GM12878 (cell line): ENCODE results near the gene SVIL. TPM values are rescaled to one million over a fixed set of nuclear protein-coding genes. Genes with fewer than 3 reads are reported as not detected.
A peak's percentile ranks its signal among the peaks of the same experiment; 100 is the strongest.

Source experiments
- ATAC-seq: fragments of 200-7000 bp; cut with Tn5 transposase; 3 replicates; pipeline ENCODE4 v1.9.1; 2020; ENCODE audit warnings: mild to moderate bottlenecking, moderate library complexity
- BruUV-seq: library from RNA; stranded (reverse); fragments of 400-500 nt; replicated peaks from 2 replicates; lab custom pipeline; 2021; lab: Mats Ljungman, UMichigan
- CTCF ChIA-PET: fragments of 300-600 bp; sonication (Branson Sonifier 250); formaldehyde crosslinking; extraction: SDS; loops from one replicate; lab custom pipeline; 2021; ENCODE audit warnings: inconsistent platforms; lab: Yijun Ruan, JAX
- POLR2A ChIA-PET: fragments of 350-600 bp; formaldehyde crosslinking; extraction: SDS; loops from one replicate; lab custom pipeline; 2021; ENCODE audit warnings: inconsistent platforms; lab: Charles Lee
- RAD21 ChIA-PET: fragments of 300-600 bp; sonication (Branson Sonifier 250); formaldehyde crosslinking; loops from one replicate; lab custom pipeline; 2023; ENCODE audit warnings: antibody characterized with exemption; ENCODE audit not compliant: unreplicated experiment; lab: Charles Lee
- SMC1A ChIA-PET: fragments of 300-600 bp; sonication (Branson Sonifier 250); formaldehyde crosslinking; loops from one replicate; lab custom pipeline; 2023; ENCODE audit not compliant: unreplicated experiment, uncharacterized antibody; lab: Charles Lee
- DNase-seq: peaks from one replicate; pipeline ENCODE4 v3.0.0-alpha.2; 2011; ENCODE audit warnings: low read depth, low spot score
- FAIRE-seq: peaks from 3 replicates; lab custom pipeline; 2011; peaks lifted over from hg19 to GRCh38; lab: Jason Lieb, UNC
- H2AFZ ChIP-seq: 2 replicates; pipeline ENCODE4 v1.6.0; 2011; ENCODE audit warnings: low read depth, low read length, control low read depth; ENCODE audit not compliant: control insufficient read depth
- H3K27ac ChIP-seq: 2 replicates; pipeline ENCODE4 v1.5.1; 2011; ENCODE audit warnings: control low read depth; ENCODE audit not compliant: control insufficient read depth, insufficient read depth
- H3K27me3 ChIP-seq, 2 experiments: replicated peaks in 1 of 2; 2 replicates each; pipeline versions ENCODE4 v1.6.0 to v1.6.1; 2011; ENCODE audit warnings: low read length in 1 of 2; ENCODE audit not compliant: control insufficient read depth in 2 of 2, insufficient read depth in 2 of 2
- H3K36me3 ChIP-seq, 2 experiments: 2 replicates each; pipeline ENCODE4 v1.5.1; 2011; ENCODE audit warnings: low read length in 1 of 2; ENCODE audit not compliant: control insufficient read depth in 2 of 2, insufficient read depth in 2 of 2
- H3K4me1 ChIP-seq: 2 replicates; pipeline ENCODE4 v1.6.1; 2011; ENCODE audit warnings: mild to moderate bottlenecking, low read length, moderate library complexity, mixed read lengths; ENCODE audit not compliant: control insufficient read depth, insufficient read depth
- H3K4me2 ChIP-seq: 2 replicates; pipeline ENCODE4 v1.6.0; 2011; ENCODE audit warnings: control low read depth; ENCODE audit not compliant: control insufficient read depth, insufficient read depth
- H3K4me3 ChIP-seq: fragments of 200-600 bp; sonication (generic); 2 replicates; pipeline ENCODE4 v1.5.1; 2016
- H3K79me2 ChIP-seq: 2 replicates; pipeline ENCODE4 v1.6.0; 2011; ENCODE audit warnings: low read length; ENCODE audit not compliant: control insufficient read depth, insufficient read depth
- H3K9ac ChIP-seq: 2 replicates; pipeline ENCODE4 v1.8.0; 2011; ENCODE audit warnings: low read length, control low read depth, mixed read lengths; ENCODE audit not compliant: control insufficient read depth, insufficient read depth
- H3K9me3 ChIP-seq: replicated peaks from 3 replicates; pipeline ENCODE4 v1.5.1; 2011; ENCODE audit warnings: mild to moderate bottlenecking, low read length; ENCODE audit not compliant: control insufficient read depth, insufficient read depth
- H4K20me1 ChIP-seq: 2 replicates; pipeline ENCODE4 v1.6.0; 2011; ENCODE audit not compliant: control insufficient read depth, insufficient read depth
- BACH1 ChIP-seq: fragments of 450-650 bp; IDR thresholded peaks from 2 replicates; pipeline ENCODE4 v1.6.1; 2017; ENCODE audit warnings: mild to moderate bottlenecking, borderline replicate concordance
- CBFB ChIP-seq: IDR thresholded peaks from 2 replicates; pipeline ENCODE4 v1.6.1; 2016; ENCODE audit warnings: antibody characterized with exemption, low read depth
- HCFC1 ChIP-seq: fragments of 150-350 bp; IDR thresholded peaks from 2 replicates; pipeline ENCODE4 v1.6.1; 2014; ENCODE audit warnings: low read length
- POLR2AphosphoS2 ChIP-seq: IDR thresholded peaks from 2 replicates; pipeline ENCODE4 v1.6.1; 2011; ENCODE audit warnings: low read depth, mild to moderate bottlenecking, low read length, improper control_type of control experiment, moderate library complexity
- POLR2AphosphoS5 ChIP-seq: IDR thresholded peaks from 2 replicates; pipeline ENCODE4 v1.6.1; 2011; ENCODE audit warnings: mild to moderate bottlenecking, low read length, inconsistent platforms
- RAD51 ChIP-seq: fragments of 450-650 bp; IDR thresholded peaks from 2 replicates; pipeline ENCODE4 v1.6.1; 2016; ENCODE audit warnings: moderate library complexity, mild to moderate bottlenecking, inconsistent platforms
- SIX5 ChIP-seq: IDR thresholded peaks from 2 replicates; pipeline ENCODE4 v1.6.1; 2011; ENCODE audit warnings: mild to moderate bottlenecking, low read depth, low read length, moderate library complexity; ENCODE audit not compliant: severe bottlenecking
- SREBF2 ChIP-seq: IDR thresholded peaks from 2 replicates; pipeline ENCODE4 v1.6.1; 2012; ENCODE audit warnings: mild to moderate bottlenecking, low read length
- SUZ12 ChIP-seq: fragments of 200-600 bp; sonication (generic); IDR thresholded peaks from one replicate; pipeline ENCODE4 v1.6.1; 2018; ENCODE audit warnings: antibody characterized with exemption, mild to moderate bottlenecking; ENCODE audit not compliant: unreplicated experiment
- ZBTB40 ChIP-seq: fragments of 450-650 bp; IDR thresholded peaks from 2 replicates; pipeline ENCODE4 v1.6.1; 2016; ENCODE audit warnings: mild to moderate bottlenecking, moderate library complexity, borderline replicate concordance
- ZZZ3 ChIP-seq: IDR thresholded peaks from 2 replicates; pipeline ENCODE4 v1.6.1; 2011; ENCODE audit warnings: low read depth; ENCODE audit not compliant: control insufficient read depth, insufficient read length
- WGBS: methylation state at CpG from one replicate; pipeline ENCODE4 v1.1.6; 2016; ENCODE audit warnings: low lambda C conversion rate; ENCODE audit not compliant: insufficient replicate concordance, insufficient coverage; ENCODE audit errors: missing lambda C conversion rate; 5-methylcytosine and 5-hydroxymethylcytosine counted together
- in situ Hi-C: fragments of 300-500 bp; cut with MboI; formaldehyde crosslinking; loops from 9 replicates; pipeline ENCODE4 v1.14.3; 2018; ENCODE audit warnings: mixed read lengths
- intact Hi-C: fragments of 100-400 bp; cut with micrococcal nuclease; formaldehyde crosslinking; loops from one replicate; pipeline ENCODE4 v1.14.2; 2022; ENCODE audit not compliant: unreplicated experiment
- polyA plus RNA-seq, 11 experiments: library from polyadenylated mRNA; depleted of rRNA in 4 of 11; unstranded in 6 of 11; stranded (reverse) in 5 of 11; fragments of >200 nt; fragmentation: Nextera tagmentation in 4 of 11; fragmentation: Illumina TruSeq in 1 of 11; extraction: Ambion mirVana in 4 of 11; extraction: Trizol in 1 of 11; gene quantifications; 1 replicate in 1 of 11; 2 replicates in 10 of 11; pipeline versions ENCODE4 v1.2.1 to v1.2.3, GENCODE V29; 2011 to 2016; ENCODE audit warnings: inconsistent platforms in 2 of 11, missing spikeins in 2 of 11, low read depth in 1 of 11
- total RNA-seq, 4 experiments: library from RNA; depleted of rRNA in 3 of 4; stranded (reverse); fragments of >200 nt in 3 of 4; fragmentation: Illumina TruSeq in 1 of 4; extraction: Trizol in 1 of 4; gene quantifications; 2 replicates each; pipeline versions ENCODE4 v1.2.1 to v1.2.3, GENCODE V29; 2013 to 2021

The SVIL gene
- total and polyA plus RNA-seq, 10 of the 15 experiments (the other 5 are each of a cell fraction or from before 2014, with no cell fraction given) = 0.22 to 1.9 (median 0.87) TPM

- ATAC-seq (no peak), FAIRE-seq (no peak), DNase-seq (no peak)
- Histone ChIP-seq H3K9ac (no peak overlapping the region), H3K79me2 (no peaks in the 10 kb centered on the region), H3K4me2 (no peak overlapping the region), H3K4me3 (no peak overlapping the region), H3K36me3 (no peaks in the 10 kb centered on the region; a peak in 2 of 4 replicates), H4K20me1 (no peaks in the 10 kb centered on the region), H3K9me3 (no peaks in the 10 kb centered on the region), H2AFZ (no peak overlapping the region), H3K4me1 (no peaks in the 10 kb centered on the region), H3K27ac (no peak overlapping the region), H3K27me3 (no peaks in the 10 kb centered on the region)
- ChIA-PET CTCF (interaction anchor here (0.9 kb wide), 1 partner anchor 18 kb away, joined by 3 read pairs; no protein-coding TSS in a partner anchor), RAD21 (no interaction called here), SMC1A (no interaction called here), POLR2A (no interaction called here)
- 57% methylated on average over 19 of the region's 19 CpGs for WGBS
- intact Hi-C loops = loop anchor here (5.0 kb wide), 1 partner anchor 60 kb away; no protein-coding TSS in a partner anchor
- TF ChIP-seq HCFC1 (no peak), POLR2AphosphoS2 (no peak)
- no TSS peak for BruUV-seq
- in situ Hi-C loops = no loop called here
Observed at GRCh38 chr10:29532256-29532878, 102.4 kb downstream of the SVIL start.

DNA sequence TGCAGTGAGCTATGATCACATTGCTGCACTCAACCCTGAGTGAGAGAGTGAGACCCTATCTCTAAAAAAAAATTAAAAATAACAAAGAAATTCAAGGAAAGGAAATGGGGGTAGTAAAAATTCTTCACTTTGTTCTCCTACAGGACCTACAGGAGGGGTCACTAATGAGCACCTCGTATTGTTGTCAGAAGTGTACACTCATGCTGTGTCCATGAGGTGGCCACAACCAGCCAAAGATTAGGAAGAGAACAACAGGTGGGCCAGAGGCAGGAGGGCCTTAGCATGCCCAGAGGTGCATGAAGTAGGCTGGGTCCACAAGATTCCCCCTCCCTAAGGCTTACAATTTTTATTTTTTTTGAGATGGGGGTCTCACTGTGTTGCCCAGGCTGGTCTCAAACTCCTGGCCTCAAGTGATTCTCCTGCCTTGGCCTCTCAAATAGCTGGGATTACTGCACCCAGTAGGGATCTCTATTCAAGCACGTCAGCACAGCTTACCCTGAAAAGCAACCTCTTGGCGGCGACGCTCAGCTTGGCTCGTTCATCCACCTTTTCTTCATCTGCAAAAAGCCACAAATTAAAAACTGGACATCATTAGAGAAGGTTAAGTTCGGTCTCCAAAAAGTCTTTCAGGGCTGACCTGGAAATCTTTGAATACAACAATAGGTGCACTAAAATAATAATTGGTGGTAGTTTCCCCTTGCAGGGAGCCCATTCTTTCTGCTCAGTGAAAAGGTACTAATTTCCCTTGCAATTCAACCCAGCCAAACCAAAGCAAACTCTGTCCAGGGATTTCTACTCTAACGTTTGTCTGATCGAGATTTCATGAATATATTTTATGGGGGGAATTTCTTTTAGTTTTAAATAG, 104.4 kb downstream of the SVIL start:
- Histone ChIP-seq H3K4me2 (no peak overlapping the region), H3K79me2 (no peaks in the 10 kb centered on the region), H4K20me1 (no peaks in the 10 kb centered on the region), H3K27me3 (no peaks in the 10 kb centered on the region), H3K27ac (no peak overlapping the region), H2AFZ (no peak overlapping the region), H3K9ac (no peak overlapping the region), H3K4me1 (no peaks in the 10 kb centered on the region), H3K4me3 (no peak overlapping the region), H3K9me3 (no peaks in the 10 kb centered on the region), H3K36me3 (no peaks in the 10 kb centered on the region; a peak in 2 of 4 replicates)
- ChIA-PET CTCF (interaction anchor here (0.8 to 1.4 kb wide), 4 partner anchors 10 to 61 kb away, joined by 3 read pairs; no protein-coding TSS in a partner anchor), SMC1A (interaction anchor here (1.2 kb wide), 1 partner anchor 205 kb away, joined by 3 read pairs; no protein-coding TSS in a partner anchor), RAD21 (no interaction called here), POLR2A (interaction anchor here (0.6 kb wide), 1 partner anchor 24 kb away, joined by 3 read pairs; no protein-coding TSS in a partner anchor)
- ATAC-seq = peak; percentile 31; the same call in 2 of the 3 replicates
- 54% methylated on average over 9 of the region's 9 CpGs for WGBS
- DNase-seq = no peak
- FAIRE-seq = no peak
- intact Hi-C loops = loop anchor here (5.0 kb wide), 1 partner anchor 62 kb away; no protein-coding TSS in a partner anchor
- BruUV-seq = no TSS peak
- in situ Hi-C loops = no loop called here
- TF ChIP-seq ZZZ3 (no peak), SREBF2 (no peak), BACH1 (no peak), ZBTB40 (no peak), SUZ12 (no peak), SIX5 (no peak), RAD51 (no peak), POLR2AphosphoS5 (no peak), CBFB (no peak)
